ENCODE measurements around the gene GPR137B.
"Not testable (repeated sequence)": the region's sequence is repeated elsewhere in the genome, so short reads cannot be mapped to it uniquely, and the experiment has no call there.

The GPR137B gene

DNA sequence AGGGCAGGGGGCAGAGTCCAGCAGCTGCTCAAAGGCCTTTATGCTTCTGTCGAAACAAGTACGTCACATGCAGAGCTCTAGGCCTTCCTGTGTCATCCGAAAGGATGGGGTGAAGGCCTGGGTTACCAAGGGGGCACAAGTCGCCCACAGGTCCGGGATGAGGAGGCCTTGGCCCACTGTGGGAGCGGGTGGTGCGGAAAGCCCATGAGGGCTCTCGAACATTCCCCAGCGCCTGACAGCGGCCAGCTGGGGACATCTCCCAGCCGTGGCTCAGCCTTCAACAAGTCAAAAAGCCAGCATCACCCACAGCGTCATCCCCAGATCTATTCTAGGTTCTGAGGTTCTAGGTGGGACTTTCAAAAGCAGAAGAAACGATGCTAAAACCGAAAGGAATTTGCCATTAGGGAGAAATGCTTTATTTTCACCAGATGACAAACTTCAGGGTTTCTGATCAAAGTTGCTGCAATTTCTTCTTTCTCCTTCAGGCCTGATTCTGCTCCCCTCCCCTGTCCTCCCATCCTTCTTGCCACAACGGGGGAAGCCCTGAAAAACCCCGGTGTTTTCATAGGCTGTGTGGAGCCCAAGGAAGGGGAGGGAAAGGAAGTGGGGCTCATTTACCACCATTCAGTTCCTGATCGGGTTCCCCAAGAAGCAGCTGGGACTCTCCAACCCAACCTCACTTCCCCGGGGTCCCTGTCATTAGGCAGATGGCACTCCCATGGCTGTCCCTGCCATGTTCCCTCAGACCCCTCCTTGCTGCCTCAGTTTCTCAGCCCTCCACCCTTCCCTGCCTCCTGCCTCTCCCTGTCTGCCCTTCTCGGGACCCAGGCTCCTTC is 17.6 kb downstream of the GPR137B start:
- Histone ChIP-seq H3K9me3 (ENCODE audit: control insufficient read depth, low read length) (peaks cover 7% of the 10 kb centered on the region), H3K4me1 (ENCODE audit: control insufficient read depth, insufficient read depth, low read length, poor library complexity, severe bottlenecking) (peaks cover 3% of the 10 kb centered on the region), H3K27ac (ENCODE audit: insufficient read depth, low read length, poor library complexity, severe bottlenecking) (no peak overlapping the region), H3K4me3 (ENCODE audit: insufficient read depth, low read depth, low read length, poor library complexity, severe bottlenecking) (no peak overlapping the region), H3K36me3 (ENCODE audit: control insufficient read depth, insufficient read depth, low read length) (no peaks in the 10 kb centered on the region), H3K27me3 (replicated peaks; ENCODE audit: control insufficient read depth, insufficient read depth, low read length, poor library complexity, severe bottlenecking) (no peaks in the 10 kb centered on the region)
- DNase-seq = no peak

DNA sequence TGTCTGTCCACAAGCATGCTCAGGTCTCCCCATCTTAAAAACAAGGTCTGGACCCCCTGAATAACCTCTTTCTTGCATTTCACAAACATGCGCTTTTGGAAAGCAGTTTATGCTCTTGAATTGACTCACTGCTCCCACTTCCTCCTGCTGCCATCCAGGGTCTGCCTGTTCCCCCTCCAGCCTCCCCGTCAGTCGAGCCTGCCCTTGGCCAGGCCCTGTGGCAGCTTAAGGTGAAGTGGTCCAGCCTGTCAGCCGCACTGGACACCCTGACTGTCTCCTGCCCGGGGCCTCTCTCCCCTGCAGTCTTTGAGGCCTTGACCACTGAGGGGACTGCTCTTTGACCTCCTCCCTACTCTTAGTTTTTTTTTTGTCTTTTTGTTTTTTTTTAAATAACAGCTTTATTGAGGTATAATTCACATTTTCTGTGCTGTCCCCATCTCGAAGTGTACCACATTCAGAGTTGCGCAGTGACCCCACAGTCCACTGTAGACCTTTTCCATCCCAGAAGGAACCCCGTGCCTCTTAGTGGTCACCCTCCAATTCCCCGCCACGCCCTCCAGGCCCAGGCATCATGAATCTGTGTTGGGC is 18.3 kb downstream of the GPR137B start:
- peaks cover 7% of the 10 kb centered on the region for H3K9me3 ChIP-seq (ENCODE audit: control insufficient read depth, low read length)
- DNase-seq = no peak

DNA sequence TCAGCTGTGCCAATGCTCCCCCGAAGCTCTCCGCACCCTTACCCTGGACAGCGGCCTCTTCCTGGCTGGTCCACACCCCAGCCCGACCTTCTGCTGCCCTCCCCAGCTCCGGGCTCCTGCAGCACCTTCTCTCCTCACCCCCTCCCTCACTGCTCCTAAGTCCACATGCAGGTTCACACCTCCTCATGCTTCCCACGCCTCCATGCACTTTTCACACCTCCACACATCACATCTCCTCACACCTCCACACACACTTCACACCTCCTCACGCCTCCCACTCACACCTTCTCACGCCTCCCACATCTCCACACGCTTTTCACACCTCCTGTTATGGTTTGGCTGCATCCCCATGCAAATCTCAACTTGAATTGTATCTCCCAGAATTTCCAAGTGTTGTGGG is 18.9 kb downstream of the GPR137B start:
- Histone ChIP-seq H3K4me1 (ENCODE audit: control insufficient read depth, insufficient read depth, low read length, poor library complexity, severe bottlenecking) (peaks cover 3% of the 10 kb centered on the region), H3K27ac (ENCODE audit: insufficient read depth, low read length, poor library complexity, severe bottlenecking) (no peak overlapping the region), H3K27me3 (replicated peaks; ENCODE audit: control insufficient read depth, insufficient read depth, low read length, poor library complexity, severe bottlenecking) (no peaks in the 10 kb centered on the region), H3K4me3 (ENCODE audit: insufficient read depth, low read depth, low read length, poor library complexity, severe bottlenecking) (no peak overlapping the region), H3K36me3 (ENCODE audit: control insufficient read depth, insufficient read depth, low read length) (no peaks in the 10 kb centered on the region), H3K9me3 (ENCODE audit: control insufficient read depth, low read length) (peaks cover 7% of the 10 kb centered on the region)
- DNase-seq = no peak

More for the DNA sequence above, 18.3 kb downstream of the GPR137B start:
- no peak overlapping the region for H3K27ac ChIP-seq (ENCODE audit: insufficient read depth, low read length, poor library complexity, severe bottlenecking)
- no peak overlapping the region for H3K4me3 ChIP-seq (ENCODE audit: insufficient read depth, low read depth, low read length, poor library complexity, severe bottlenecking)
- no peaks in the 10 kb centered on the region for H3K36me3 ChIP-seq (ENCODE audit: control insufficient read depth, insufficient read depth, low read length)
- H3K27me3 ChIP-seq (replicated peaks; ENCODE audit: control insufficient read depth, insufficient read depth, low read length, poor library complexity, severe bottlenecking) = no peaks in the 10 kb centered on the region
- H3K4me1 ChIP-seq (ENCODE audit: control insufficient read depth, insufficient read depth, low read length, poor library complexity, severe bottlenecking) = peaks cover 3% of the 10 kb centered on the region

DNA sequence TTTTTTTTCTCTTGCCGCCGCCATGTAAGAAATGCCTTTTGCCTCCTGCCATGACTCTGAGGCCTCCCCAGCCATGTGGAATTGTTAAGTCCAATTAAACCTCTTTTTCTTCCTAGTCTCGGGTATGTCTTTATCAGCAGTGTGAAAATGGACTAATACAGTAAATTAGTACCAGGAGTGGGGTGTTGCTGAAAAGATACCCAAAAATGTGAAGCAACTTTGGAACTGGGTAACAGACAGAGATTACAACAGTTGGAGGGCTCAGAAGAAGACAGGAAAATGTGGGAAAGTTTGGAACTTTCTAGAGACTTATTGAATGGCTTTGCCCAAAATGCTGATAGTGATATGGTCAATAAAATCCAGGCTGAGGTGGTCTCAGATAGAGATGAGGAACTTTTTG is 19.4 kb downstream of the GPR137B start:
- DNase-seq = not testable (repeated sequence)

DNA sequence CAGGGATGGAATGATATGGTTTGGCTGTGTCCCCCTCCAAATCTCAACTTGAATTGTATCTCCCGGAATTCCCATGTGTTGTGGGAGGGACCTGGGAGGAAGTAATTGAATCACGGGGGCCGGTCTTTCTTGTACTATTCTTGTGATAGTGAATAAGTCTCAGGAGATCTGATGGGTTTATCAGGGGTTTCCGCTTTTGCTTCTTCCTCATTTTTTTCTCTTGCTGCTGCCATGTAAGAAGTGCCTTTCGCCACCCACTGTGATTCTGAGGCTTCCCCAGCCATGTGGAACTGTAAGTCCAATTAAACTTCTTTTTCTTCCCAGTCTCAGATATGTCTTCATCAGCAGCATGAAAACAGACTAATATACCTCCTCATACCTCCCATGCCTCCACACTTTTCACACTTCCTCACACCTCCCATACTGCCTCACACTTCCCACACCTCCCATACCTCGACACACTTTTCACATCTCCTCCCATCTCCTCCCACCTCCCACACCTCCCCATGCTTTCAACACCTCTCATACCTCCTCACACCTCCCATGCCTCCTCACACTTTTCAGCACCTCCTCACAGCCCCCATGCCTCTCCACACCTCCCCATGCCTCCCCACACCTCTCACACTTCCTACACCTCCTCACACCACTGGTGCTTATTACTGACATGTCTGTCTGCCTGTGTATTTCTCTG is 21.3 kb downstream of the GPR137B start:
- no peaks in the 10 kb centered on the region for H3K27me3 ChIP-seq (replicated peaks; ENCODE audit: control insufficient read depth, insufficient read depth, low read length, poor library complexity, severe bottlenecking)
- no peaks in the 10 kb centered on the region for H3K4me1 ChIP-seq (ENCODE audit: control insufficient read depth, insufficient read depth, low read length, poor library complexity, severe bottlenecking)
- no peak overlapping the region for H3K27ac ChIP-seq (ENCODE audit: insufficient read depth, low read length, poor library complexity, severe bottlenecking)
- DNase-seq = no peak
- peaks cover 7% of the 10 kb centered on the region for H3K9me3 ChIP-seq (ENCODE audit: control insufficient read depth, low read length)
- H3K36me3 ChIP-seq (ENCODE audit: control insufficient read depth, insufficient read depth, low read length) = no peaks in the 10 kb centered on the region
- H3K4me3 ChIP-seq (ENCODE audit: insufficient read depth, low read depth, low read length, poor library complexity, severe bottlenecking) = no peak overlapping the region

More for the DNA sequence above, 19.4 kb downstream of the GPR137B start:
- not testable (repeated sequence) for H3K4me3 ChIP-seq (ENCODE audit: insufficient read depth, low read depth, low read length, poor library complexity, severe bottlenecking); H3K27me3 ChIP-seq (replicated peaks; ENCODE audit: control insufficient read depth, insufficient read depth, low read length, poor library complexity, severe bottlenecking); H3K4me1 ChIP-seq (ENCODE audit: control insufficient read depth, insufficient read depth, low read length, poor library complexity, severe bottlenecking); H3K36me3 ChIP-seq (ENCODE audit: control insufficient read depth, insufficient read depth, low read length); H3K9me3 ChIP-seq (ENCODE audit: control insufficient read depth, low read length); H3K27ac ChIP-seq (ENCODE audit: insufficient read depth, low read length, poor library complexity, severe bottlenecking)

DNA sequence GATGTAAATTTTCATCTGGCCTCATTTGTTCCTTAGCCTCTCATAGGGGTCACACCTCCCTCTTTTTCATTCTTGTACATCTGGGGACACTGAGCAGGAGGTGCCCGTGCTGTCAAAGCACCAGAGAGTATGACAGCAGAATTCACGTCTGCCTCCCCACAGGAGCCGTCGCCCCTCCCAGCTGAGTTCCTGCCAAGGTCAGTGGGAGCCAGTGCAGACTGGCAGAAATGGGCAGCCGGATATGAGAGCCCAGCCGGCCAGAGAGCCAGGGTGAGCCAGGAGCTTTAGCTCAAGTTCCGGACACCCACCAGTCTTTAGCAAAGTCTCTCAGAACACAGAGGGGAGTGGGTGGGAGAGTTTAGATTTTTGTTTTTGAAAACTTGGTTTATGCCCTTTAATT is 21.9 kb downstream of the GPR137B start:
- no peak for DNase-seq

DNA sequence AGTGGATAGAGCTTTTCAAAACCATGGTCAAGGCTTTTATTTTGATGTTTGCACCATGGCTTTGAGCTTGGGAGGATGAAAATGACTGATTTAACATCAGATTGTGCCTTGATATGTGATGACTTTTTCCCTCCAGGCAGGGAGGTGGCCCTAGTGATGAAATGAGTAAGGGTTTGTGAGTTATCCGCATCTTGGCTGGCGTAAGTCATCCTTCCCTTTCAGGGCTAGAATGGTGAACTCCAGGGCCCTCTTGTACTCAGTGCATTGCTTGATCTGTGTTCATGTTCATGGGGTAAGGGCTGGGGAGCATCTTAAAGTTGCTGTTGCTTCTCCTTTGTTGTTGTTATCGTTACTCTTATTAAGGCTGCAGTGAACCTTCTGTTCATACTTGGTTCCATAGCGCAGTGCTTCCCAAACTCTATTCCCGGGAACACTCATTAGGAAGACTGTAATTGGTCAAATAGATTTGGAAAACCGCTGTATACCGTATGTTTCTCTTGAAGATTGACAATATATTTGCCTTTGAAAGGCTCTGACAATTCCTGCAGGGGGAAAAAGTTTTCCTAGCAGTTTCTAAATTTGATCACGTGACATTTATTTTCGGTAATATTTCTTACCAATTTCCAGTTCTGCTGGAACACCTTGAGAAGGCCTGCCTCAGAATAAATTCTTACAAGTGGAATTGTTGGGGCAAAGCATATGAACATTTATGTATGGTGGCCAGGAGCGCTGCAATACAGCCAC is 23.1 kb downstream of the GPR137B start:
- Histone ChIP-seq H3K4me3 (ENCODE audit: insufficient read depth, low read depth, low read length, poor library complexity, severe bottlenecking) (no peak overlapping the region), H3K27me3 (replicated peaks; ENCODE audit: control insufficient read depth, insufficient read depth, low read length, poor library complexity, severe bottlenecking) (no peaks in the 10 kb centered on the region), H3K9me3 (ENCODE audit: control insufficient read depth, low read length) (peaks cover 7% of the 10 kb centered on the region), H3K4me1 (ENCODE audit: control insufficient read depth, insufficient read depth, low read length, poor library complexity, severe bottlenecking) (no peaks in the 10 kb centered on the region), H3K36me3 (ENCODE audit: control insufficient read depth, insufficient read depth, low read length) (no peaks in the 10 kb centered on the region), H3K27ac (ENCODE audit: insufficient read depth, low read length, poor library complexity, severe bottlenecking) (no peak overlapping the region)
- DNase-seq = no peak

More for the DNA sequence above, 21.9 kb downstream of the GPR137B start:
- Histone ChIP-seq H3K9me3 (ENCODE audit: control insufficient read depth, low read length) (peaks cover 7% of the 10 kb centered on the region), H3K4me1 (ENCODE audit: control insufficient read depth, insufficient read depth, low read length, poor library complexity, severe bottlenecking) (no peaks in the 10 kb centered on the region), H3K27me3 (replicated peaks; ENCODE audit: control insufficient read depth, insufficient read depth, low read length, poor library complexity, severe bottlenecking) (no peaks in the 10 kb centered on the region), H3K4me3 (ENCODE audit: insufficient read depth, low read depth, low read length, poor library complexity, severe bottlenecking) (no peak overlapping the region), H3K27ac (ENCODE audit: insufficient read depth, low read length, poor library complexity, severe bottlenecking) (no peak overlapping the region), H3K36me3 (ENCODE audit: control insufficient read depth, insufficient read depth, low read length) (no peaks in the 10 kb centered on the region)

DNA sequence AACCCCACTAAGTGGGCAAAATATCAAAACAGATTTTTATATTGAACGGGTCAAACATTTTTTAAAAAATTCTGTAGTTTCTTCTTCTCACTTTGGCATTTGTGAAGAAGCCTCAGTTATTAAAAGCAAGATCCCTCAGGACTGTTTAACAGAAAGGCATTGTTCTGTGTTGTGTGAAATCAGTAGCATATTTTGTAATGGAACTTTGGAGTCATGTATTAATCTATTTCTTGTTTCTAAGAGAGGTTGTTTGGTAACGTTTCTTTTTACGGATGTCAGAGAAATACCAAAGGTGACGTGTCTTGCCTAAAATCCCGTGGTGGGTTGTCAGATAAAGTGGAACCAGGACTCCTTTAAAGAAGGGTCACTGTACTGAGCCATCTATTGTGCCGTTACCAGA is 23.7 kb downstream of the GPR137B start:
- DNase-seq = no peak
- no peak overlapping the region for H3K27ac ChIP-seq (ENCODE audit: insufficient read depth, low read length, poor library complexity, severe bottlenecking)
- no peaks in the 10 kb centered on the region for H3K4me1 ChIP-seq (ENCODE audit: control insufficient read depth, insufficient read depth, low read length, poor library complexity, severe bottlenecking)
- H3K9me3 ChIP-seq (ENCODE audit: control insufficient read depth, low read length) = peaks cover 5% of the 10 kb centered on the region
- H3K4me3 ChIP-seq (ENCODE audit: insufficient read depth, low read depth, low read length, poor library complexity, severe bottlenecking) = no peak overlapping the region
- H3K36me3 ChIP-seq (ENCODE audit: control insufficient read depth, insufficient read depth, low read length) = no peaks in the 10 kb centered on the region
- H3K27me3 ChIP-seq (replicated peaks; ENCODE audit: control insufficient read depth, insufficient read depth, low read length, poor library complexity, severe bottlenecking) = no peaks in the 10 kb centered on the region

DNA sequence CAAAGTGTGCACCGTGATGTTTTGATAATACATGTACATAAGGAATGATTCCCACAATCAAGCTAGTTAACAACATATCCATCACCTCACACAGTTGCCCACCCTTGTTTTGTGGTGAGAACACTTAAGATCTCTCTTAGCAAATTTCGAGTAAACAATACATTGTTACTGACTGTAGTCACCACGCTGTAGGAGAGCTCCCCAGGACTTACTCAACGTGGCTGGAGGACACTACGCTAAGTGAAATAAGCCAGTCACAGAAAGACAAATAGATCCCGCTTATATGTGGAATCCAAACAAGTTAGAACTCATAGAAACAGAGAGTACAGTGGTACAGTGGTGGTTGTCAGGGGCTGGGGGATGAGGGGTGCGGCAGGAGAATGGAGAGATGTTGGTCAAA is 24.8 kb downstream of the GPR137B start:
- H3K27ac ChIP-seq (ENCODE audit: insufficient read depth, low read length, poor library complexity, severe bottlenecking) = no peak overlapping the region
- DNase-seq = no peak
- no peaks in the 10 kb centered on the region for H3K4me1 ChIP-seq (ENCODE audit: control insufficient read depth, insufficient read depth, low read length, poor library complexity, severe bottlenecking)
- H3K36me3 ChIP-seq (ENCODE audit: control insufficient read depth, insufficient read depth, low read length) = no peaks in the 10 kb centered on the region
- H3K4me3 ChIP-seq (ENCODE audit: insufficient read depth, low read depth, low read length, poor library complexity, severe bottlenecking) = no peak overlapping the region
- no peaks in the 10 kb centered on the region for H3K27me3 ChIP-seq (replicated peaks; ENCODE audit: control insufficient read depth, insufficient read depth, low read length, poor library complexity, severe bottlenecking)
- H3K9me3 ChIP-seq (ENCODE audit: control insufficient read depth, low read length) = no peaks in the 10 kb centered on the region

All from effector memory CD4-positive, alpha-beta T cell (primary cell).